D341Med (cell line): Measurements from ENCODE around the gene GTPBP10.

Experiments used
- DNase-seq: peaks from one replicate; pipeline ENCODE4 v3.0.0; 2012; ENCODE audit warnings: low spot score

Gene GTPBP10

GRCh38 chr7:90383422-90383821, 36.9 kb downstream of the GTPBP10 start:
- DNase-seq, result no peak

GRCh38 chr7:90383861-90384260, 37.3 kb downstream of the GTPBP10 start:
- no peak for DNase-seq

GRCh38 chr7:90384433-90384832, 37.9 kb downstream of the GTPBP10 start:
- no peak for DNase-seq

- DNase-seq, result no peak
These were observed 41.1 kb downstream of the GTPBP10 start for GRCh38 chr7:90387470-90388240.

GRCh38 chr7:90390926-90391325, 44.4 kb downstream of the GTPBP10 start:
- no peak for DNase-seq

GRCh38 chr7:90391488-90391887, 45.0 kb downstream of the GTPBP10 start:
- DNase-seq, result no peak

- no peak for DNase-seq
These were observed 49.9 kb downstream of the GTPBP10 start for GRCh38 chr7:90396420-90396819.

- DNase-seq, result peak; percentile 34
These were observed 55.5 kb downstream of the GTPBP10 start for GRCh38 chr7:90401989-90402388.

- DNase-seq, result no peak
These were observed 56.3 kb downstream of the GTPBP10 start for GRCh38 chr7:90402785-90403173.

GRCh38 chr7:90403174-90404113, 56.9 kb downstream of the GTPBP10 start, which contains the start of gene CLDN12:
TSS of gene CLDN12 (plus strand) at chr7:90403461. CDS start at chr7:90412677, 9,216 bp downstream.
- DNase-seq, result peak; percentile 91

GRCh38 chr7:90404777-90405176, 58.3 kb downstream of the GTPBP10 start:
- no peak for DNase-seq

GRCh38 chr7:90407484-90407821, 60.9 kb downstream of the GTPBP10 start:
- DNase-seq, result no peak

- no peak for DNase-seq
These were observed 61.6 kb downstream of the GTPBP10 start for GRCh38 chr7:90408142-90408541.

GRCh38 chr7:90409667-90410066, 63.2 kb downstream of the GTPBP10 start:
- no peak for DNase-seq

- no peak for DNase-seq
These were observed 65.0 kb downstream of the GTPBP10 start for GRCh38 chr7:90411510-90411909.

- peak; percentile 50 for DNase-seq
These were observed 66.1 kb downstream of the GTPBP10 start for GRCh38 chr7:90412458-90413184.

- no peak for DNase-seq
These were observed 66.6 kb downstream of the GTPBP10 start for GRCh38 chr7:90413185-90413528.

- no peak for DNase-seq
These were observed 75.1 kb downstream of the GTPBP10 start for GRCh38 chr7:90421651-90422050.

- DNase-seq, result no peak
These were observed 78.2 kb downstream of the GTPBP10 start for GRCh38 chr7:90424720-90425119.

GRCh38 chr7:90425376-90425775, 78.9 kb downstream of the GTPBP10 start:
- DNase-seq, result no peak

- no peak for DNase-seq
These were observed 84.3 kb downstream of the GTPBP10 start for GRCh38 chr7:90430614-90431460.

GRCh38 chr7:90432752-90433151, 86.2 kb downstream of the GTPBP10 start:
- DNase-seq, result no peak
